ENCODE results near the gene PPM1H. TPM values are rescaled to one million over a fixed set of nuclear protein-coding genes. Genes with fewer than 3 reads are reported as not detected.

PPM1H gene
- total RNA-seq, 2 donors from 2014 or later = 46.4 to 74.4 TPM

GRCh38 chr12:62724947-62725451 is 210.0 kb downstream of the PPM1H start:
- 51% methylated on average over 4 of the region's 4 CpGs for WGBS, 2 experiments (ENCODE audit: insufficient coverage in 1 of 2, insufficient read length in 1 of 2)
- Mint-ChIP-seq H3K27me3 (ENCODE audit: insufficient read depth) (no peaks in the 10 kb centered on the region), H3K9me3 (no peaks in the 10 kb centered on the region), H3K4me3 (no peak overlapping the region), H3K36me3 (ENCODE audit: low read depth) (no peaks in the 10 kb centered on the region), H3K4me1 (peaks cover 51% of the 10 kb centered on the region), H3K27ac (peak overlapping the region; percentile 98)
- no peak for TF ChIP-seq CTCF (conservative IDR thresholded peaks at IDR 0.05)
- peaks cover 14% of the 10 kb centered on the region for H3K4me1 ChIP-seq (ENCODE audit: control insufficient read depth, insufficient read depth, low read length)
- peak; percentile 91 for DNase-seq
- H3K9ac ChIP-seq (ENCODE audit: extremely low read depth, low read length, poor library complexity, severe bottlenecking) = no peak overlapping the region
- no peak overlapping the region for H3K27ac ChIP-seq (ENCODE audit: low read depth, low read length)
- H3K27me3 ChIP-seq (ENCODE audit: control insufficient read depth, insufficient read depth, low read length, poor library complexity, severe bottlenecking) = no peaks in the 10 kb centered on the region
- H3K36me3 ChIP-seq (ENCODE audit: control insufficient read depth, insufficient read depth, low read length) = no peaks in the 10 kb centered on the region
- no peaks in the 10 kb centered on the region for H3K9me3 ChIP-seq (ENCODE audit: control insufficient read depth, low read length)
- no peak overlapping the region for H3K4me3 ChIP-seq (ENCODE audit: low read length)

GRCh38 chr12:62724285-62724684 is 210.7 kb downstream of the PPM1H start:
- Histone ChIP-seq H3K4me1 (ENCODE audit: control insufficient read depth, insufficient read depth, low read length) (peaks cover 11% of the 10 kb centered on the region), H3K36me3 (ENCODE audit: control insufficient read depth, insufficient read depth, low read length) (no peaks in the 10 kb centered on the region), H3K9me3 (ENCODE audit: control insufficient read depth, low read length) (no peaks in the 10 kb centered on the region), H3K9ac (ENCODE audit: extremely low read depth, low read length, poor library complexity, severe bottlenecking) (no peak overlapping the region), H3K27ac (ENCODE audit: low read depth, low read length) (no peak overlapping the region), H3K4me3 (ENCODE audit: low read length) (no peak overlapping the region), H3K27me3 (ENCODE audit: control insufficient read depth, insufficient read depth, low read length, poor library complexity, severe bottlenecking) (no peaks in the 10 kb centered on the region)
- Mint-ChIP-seq H3K4me3 (no peak overlapping the region), H3K27ac (peak overlapping the region; percentile 98), H3K27me3 (ENCODE audit: insufficient read depth) (no peaks in the 10 kb centered on the region), H3K36me3 (ENCODE audit: low read depth) (peaks cover 2% of the 10 kb centered on the region), H3K4me1 (peaks cover 49% of the 10 kb centered on the region), H3K9me3 (no peaks in the 10 kb centered on the region)
- no peak for DNase-seq
- 60 to 97% methylated on average over 1 to 3 of the region's 3 CpGs for WGBS, 2 experiments (ENCODE audit: insufficient coverage in 1 of 2, insufficient read length in 1 of 2)
- TF ChIP-seq CTCF (conservative IDR thresholded peaks at IDR 0.05) = no peak

- no peaks in the 10 kb centered on the region for H3K36me3 ChIP-seq (ENCODE audit: control insufficient read depth, insufficient read depth, low read length)
- DNase-seq = no peak
- Mint-ChIP-seq H3K36me3 (ENCODE audit: low read depth) (peaks cover 12% of the 10 kb centered on the region), H3K27ac (peak overlapping the region; percentile 98), H3K27me3 (ENCODE audit: insufficient read depth) (no peaks in the 10 kb centered on the region), H3K9me3 (no peaks in the 10 kb centered on the region), H3K4me1 (peaks cover 46% of the 10 kb centered on the region), H3K4me3 (no peak overlapping the region)
- H3K27ac ChIP-seq (ENCODE audit: low read depth, low read length) = no peak overlapping the region
- H3K4me3 ChIP-seq (ENCODE audit: low read length) = no peak overlapping the region
- no peaks in the 10 kb centered on the region for H3K27me3 ChIP-seq (ENCODE audit: control insufficient read depth, insufficient read depth, low read length, poor library complexity, severe bottlenecking)
- H3K9ac ChIP-seq (ENCODE audit: extremely low read depth, low read length, poor library complexity, severe bottlenecking) = no peak overlapping the region
- TF ChIP-seq CTCF (conservative IDR thresholded peaks at IDR 0.05) = no peak
- no peaks in the 10 kb centered on the region for H3K9me3 ChIP-seq (ENCODE audit: control insufficient read depth, low read length)
- peaks cover 13% of the 10 kb centered on the region for H3K4me1 ChIP-seq (ENCODE audit: control insufficient read depth, insufficient read depth, low read length)
- 91 to 100% methylated on average over 1 to 3 of the region's 3 CpGs for WGBS, 2 experiments (ENCODE audit: insufficient coverage in 1 of 2, insufficient read length in 1 of 2)
These were observed 211.8 kb downstream of the PPM1H start for GRCh38 chr12:62722971-62723680.

Data from endodermal cell (in vitro differentiated cells).